Nucleus accumbens (tissue), 56 donors: Measurements from ENCODE around the gene ONECUT3.

Experiments
- DNase-seq, 56 donors: peaks; one replicate each; lab custom pipeline; 2025; lab: John Stamatoyannopoulos, UW

ONECUT3 gene

DNA sequence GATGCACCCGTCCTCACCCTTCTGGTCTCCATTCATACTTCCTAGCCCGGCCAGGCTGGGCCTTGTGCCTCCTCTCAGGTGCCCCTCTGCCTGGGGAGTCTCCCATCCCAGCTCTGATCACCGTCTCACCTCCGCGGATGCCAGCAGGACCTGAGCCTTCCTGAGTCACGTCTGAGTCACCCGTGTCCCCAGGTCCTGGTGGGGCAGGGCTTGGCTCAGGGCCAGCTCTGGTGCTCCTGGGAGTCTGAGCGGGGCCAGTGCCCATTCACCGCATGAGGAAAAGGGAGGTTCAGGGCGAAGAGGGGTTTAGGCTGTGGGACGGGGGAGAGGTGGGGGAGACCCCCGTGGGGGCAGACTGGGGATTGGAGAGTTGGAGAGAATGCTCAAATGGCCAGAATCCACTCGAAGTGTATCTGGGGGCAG lies 58.2 kb downstream of the ONECUT3 start:
- peak in 2 of 56 donors; percentile 10 to 37 for DNase-seq

DNA sequence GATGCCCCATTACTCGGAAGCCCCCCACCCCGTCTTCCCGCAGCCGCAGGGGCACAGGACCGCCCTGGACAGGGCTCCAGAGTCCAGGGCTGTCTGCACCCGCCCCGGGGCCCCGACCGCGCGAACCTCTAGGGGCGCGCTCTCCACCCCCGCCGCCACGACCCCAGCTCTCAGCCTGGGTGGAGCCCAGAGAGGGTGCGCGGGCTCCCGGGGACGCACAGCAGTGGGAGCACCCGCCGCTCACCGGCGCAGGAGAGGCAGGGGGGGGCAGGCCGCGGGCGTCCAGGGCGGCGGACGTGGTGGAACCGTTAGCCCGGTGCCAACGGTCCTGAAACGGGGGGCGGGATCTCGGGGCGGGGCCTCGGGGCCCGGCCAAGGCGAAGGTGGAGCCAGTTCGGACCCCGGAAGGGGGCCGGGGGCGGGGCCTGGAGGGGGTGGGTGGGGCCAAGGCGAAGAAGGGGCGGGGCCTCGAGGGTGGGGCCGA lies 58.7 kb downstream of the ONECUT3 start, which contains the start of gene ATP8B3:
Gene ATP8B3, minus strand, starts transcription at position 335 of the 484 bp plus-strand sequence. CDS start 540 bp downstream, outside the sequence.
- peak in 7 of 56 donors; percentile 17 to 86 (median 50) for DNase-seq

DNA sequence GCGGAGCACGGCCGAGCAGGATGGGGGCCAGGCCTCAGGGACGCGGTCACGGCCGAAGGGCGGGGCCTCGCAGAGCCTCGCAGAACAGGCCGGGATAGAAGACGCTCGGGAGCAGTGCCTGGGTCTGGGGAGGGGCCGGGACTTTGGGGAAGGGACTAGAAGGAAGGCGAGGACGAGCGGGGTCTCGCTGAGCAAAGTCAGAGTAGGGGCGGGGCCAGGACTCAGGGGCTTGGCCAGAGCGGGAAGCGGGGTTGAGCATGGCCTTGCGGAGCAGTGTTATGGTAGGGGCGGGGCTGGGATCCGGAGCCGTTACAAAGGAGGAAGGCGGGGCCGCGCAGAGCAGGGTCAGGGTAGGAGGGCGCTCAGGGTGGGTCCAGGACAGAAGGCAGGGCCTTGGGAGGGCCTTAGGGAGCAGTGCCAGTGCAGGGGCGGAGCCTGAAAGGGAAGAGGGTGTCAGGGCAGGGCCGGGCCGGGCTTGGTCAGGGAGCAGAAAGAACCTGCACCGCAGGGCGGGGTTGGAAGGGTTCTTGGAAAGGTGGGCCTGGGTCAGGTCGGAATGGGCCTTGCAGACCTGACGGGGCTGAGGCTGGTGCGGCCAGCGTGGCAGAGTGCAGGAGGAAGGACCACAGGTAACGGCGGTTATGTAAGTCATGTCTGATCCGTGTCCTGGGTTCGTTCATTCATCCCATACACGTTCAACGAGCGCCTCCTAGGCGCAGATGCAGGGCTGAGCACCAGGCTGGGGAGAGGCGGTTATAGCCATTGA lies 59.3 kb downstream of the ONECUT3 start:
- peak in 52 of 56 donors; percentile 21 to 86 (median 59) for DNase-seq

DNA sequence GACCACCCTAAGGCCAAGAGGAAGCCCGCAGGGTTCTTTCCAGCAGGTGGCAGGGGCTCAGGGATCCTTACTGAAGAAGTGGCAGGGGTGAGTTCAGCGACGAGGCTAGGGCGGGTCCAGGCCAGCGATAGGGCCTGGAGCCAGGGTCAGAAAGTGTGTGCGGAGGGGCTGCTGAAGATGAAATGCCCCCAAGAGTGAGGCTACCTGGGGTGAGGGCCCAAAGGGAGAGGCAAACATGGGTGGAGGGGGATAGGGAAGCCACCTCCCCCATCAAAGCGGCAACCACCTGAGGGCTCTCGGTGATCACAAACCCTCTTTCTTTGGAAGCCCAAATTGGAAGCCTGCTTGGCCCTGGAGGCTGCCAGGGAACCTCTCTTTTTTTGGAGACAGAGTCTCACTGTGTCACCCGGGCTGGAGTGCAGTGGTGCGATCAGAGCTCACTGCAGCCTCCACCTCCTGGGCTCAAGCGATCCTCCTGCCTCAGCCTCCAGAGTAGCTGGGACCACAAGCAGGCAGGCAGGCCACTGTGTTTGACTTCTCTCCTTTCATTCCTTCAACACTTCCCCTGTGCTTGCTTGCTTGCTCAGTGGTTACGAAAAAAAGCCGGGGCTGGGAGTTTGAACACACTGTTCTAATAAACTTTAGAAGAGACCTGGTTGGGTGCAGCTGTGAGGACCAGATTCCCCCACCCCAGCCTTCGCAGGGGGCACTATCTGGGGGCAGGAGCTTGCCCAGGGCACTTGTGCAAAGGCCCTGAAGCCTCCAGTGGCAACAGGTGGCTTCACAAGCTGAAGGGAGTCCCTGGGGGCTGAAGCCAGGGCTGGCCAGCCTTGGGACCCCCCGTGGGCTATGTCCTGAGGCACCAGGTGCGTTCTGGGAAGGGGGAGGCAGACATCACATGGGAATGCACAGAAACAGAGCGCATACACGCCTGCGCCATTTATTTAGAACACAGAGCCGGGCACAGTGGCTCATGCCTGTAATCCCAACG lies 60.2 kb downstream of the ONECUT3 start:
- DNase-seq, result no peak

DNA sequence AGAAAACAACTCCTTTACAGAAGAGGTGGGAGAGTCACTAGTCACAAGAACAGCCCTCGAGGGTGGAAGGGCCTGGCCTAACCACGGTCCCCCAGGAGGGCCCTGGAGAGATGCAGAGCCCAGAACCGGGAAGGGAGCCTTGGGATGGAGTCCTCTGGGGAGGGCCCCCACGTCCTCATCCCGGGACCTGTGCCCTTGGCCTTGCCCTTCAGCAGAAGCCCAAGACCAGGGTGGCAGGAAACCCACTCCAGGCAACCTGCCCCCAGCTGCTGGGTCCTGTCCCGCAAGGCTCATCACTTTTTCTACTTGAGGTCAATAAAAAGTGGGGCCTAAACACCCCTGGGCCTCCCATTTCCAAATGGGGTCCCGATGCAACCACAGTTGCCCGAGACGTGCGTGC lies 61.1 kb downstream of the ONECUT3 start:
- no peak for DNase-seq

DNA sequence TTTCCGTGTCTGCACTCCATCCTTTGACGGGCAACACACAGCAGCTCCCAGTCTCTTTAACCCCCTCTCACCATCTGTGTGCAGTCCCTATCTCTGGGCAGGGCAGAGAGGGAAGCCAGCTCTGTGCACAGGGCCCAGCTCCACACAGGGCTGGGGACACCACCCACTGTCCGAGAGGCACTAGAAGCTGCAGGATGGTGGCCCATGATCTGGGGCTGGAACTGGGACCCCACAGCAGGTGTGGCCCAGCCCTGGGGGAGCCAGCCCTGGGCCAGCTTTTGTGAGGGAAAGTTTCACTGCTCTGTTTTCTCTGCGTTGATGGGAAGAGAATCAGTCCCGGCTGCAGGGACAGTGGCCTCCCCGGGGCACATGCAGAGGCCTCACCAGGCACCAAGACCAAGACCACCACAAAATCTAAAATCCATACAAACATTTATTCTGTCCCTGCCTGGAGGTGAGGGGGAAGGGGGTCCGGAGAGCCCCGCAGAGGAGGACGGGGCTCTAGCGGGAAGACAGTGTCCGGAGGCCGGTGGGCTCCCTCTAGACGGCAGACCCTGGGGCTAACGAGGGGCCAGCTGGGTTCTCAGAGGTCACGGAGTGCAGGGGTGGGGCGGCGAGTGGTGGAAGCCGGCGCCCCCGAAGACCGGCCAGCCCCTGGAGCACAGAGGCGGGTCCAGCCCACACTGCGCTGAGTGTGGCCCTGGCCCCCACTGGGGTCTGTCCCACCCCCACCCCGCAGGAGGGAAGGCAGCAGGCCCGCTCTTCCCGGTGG lies 61.7 kb downstream of the ONECUT3 start:
- DNase-seq, result no peak

DNA sequence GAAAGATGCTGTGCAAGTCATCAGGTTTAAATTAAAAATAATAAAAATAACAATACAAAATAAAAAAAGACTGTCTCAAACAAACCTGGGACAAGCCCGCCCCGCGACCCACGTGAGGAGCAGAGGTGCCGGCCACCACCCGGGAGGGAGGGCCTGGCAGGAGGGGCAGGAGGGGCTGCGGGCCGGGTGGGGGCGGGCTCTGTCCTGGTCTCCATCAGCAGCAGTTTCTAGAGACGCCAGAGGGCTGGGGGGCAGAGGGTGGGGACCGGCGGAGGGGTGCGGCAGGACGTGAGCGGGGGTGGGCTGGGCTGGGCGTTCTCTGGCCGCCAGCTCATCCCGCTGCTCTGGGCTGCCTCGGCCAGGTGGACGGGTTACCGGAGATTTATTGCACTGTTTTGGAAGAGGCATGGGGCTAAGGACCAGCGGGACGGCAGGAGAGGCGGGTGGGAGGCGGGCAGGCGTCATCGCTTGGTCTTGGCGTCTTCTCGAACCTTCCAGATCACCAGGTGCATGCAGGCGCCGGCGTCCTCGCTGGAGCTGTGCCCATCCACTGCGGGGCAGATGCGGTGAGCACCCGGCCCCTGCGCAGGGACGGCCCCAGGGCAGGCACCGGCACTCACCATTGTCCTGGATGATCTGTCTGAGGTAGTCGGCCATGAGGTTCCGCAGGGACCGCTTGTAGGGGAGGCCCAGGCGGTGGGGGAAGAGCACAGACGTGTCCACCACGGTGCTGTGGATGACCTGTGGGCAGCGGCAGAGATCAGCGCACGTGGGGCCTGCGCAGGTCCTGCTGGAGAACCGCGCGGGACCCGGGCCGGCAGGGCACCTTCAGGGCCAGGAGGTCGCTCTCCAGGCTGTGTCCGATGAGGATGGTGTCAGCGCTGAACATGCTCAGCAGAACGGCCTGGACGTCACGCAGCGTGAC lies 62.6 kb downstream of the ONECUT3 start:
- DNase-seq, result no peak

DNA sequence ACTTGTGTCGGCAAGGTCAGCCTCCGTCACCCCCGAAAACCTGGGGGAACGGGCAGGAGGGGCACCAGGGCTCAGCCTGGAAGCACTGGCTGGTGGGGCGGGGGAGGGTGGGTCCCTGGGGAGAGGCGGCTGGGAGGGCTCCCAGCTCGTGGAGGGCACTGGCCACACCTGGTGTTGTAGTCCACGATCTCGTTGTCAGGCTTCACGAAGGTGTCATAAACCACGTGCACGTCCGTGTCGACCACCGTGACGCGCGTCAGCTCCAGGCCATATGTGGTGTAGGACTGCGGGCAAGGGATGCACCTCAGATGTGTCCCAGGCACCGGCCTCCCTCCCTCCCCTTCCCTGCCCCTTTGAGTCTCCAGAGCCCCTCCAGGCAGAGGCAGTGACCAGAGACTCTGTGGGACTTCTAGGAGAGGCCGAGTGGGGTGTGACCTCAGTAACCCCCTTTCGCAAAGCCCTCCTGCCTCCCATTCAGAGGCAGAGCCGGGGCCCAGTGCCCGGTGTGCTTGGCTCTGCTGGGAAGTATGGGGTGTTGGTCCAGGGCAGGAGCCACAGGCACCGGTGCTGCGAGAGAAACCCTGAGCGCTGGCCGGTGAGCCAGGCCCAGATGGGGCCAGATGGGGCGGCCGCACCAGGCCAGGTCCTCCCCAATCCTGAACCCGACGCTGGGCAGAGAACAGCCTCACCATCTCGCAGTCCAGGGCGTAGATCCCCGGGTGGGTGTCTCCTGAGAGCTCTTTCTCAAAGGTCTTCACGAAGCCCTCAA lies 63.4 kb downstream of the ONECUT3 start:
- no peak for DNase-seq

DNA sequence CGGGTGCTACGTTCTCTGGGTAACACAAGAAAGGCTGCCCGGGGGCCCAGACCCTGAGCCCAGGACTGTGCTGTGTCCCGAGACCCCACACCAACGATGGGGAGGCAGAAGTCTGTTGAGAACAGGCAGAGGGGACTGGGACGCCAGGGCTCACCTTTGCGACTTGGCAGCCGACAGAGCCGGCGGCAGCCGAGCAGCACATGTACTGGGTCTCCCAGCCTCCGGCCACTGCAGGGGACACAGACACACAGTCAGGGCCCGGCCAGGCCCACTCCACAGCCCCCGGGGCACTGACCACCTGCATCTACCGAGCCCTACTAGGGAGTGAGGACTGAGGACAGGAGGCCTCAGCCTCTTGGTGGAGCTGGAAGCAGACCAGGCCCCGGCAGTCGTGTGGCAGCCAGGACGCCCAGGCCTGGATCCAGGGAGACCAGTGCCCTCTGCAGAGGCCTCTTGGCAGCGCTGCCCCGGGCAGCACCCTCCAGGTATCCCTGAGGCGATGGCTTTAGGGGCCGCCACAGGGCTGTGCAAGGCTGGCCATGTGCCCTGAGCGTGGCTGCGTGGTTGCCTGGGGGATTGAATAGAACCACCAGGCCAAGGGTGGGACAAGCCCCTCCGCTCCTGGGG lies 64.4 kb downstream of the ONECUT3 start:
- no peak for DNase-seq

DNA sequence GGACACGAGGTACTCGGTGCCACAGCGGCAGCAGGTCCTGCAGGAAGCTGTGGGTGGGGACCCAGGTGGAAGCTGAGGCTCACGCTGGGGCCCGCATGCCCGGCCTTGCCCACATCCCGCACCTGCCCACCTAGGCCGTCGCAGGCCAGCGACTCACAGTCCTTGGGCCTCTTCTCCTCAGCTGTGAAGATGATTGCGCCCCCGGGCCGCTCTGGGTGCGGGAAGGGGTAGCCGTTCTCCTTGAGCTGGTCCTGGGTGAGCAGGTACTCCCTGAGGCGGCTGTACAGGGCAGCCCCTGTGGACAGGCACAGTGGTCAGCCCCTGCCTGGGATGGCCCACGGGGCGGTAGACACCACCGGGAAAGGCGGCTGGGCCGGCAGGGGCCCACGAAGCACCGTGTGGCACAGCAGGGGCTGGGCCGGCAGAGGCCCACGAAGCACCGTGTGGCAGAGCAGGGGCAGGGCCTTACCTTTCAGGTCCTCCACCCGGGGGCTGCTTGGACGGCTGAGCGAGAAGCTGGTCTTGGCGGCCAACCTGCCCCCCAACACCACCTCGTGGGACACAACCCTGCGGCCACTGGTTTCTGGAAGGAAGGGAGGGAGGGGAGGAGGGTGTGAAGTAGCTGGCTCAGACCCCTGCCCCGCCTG lies 65.4 kb downstream of the ONECUT3 start:
- DNase-seq, result no peak

DNA sequence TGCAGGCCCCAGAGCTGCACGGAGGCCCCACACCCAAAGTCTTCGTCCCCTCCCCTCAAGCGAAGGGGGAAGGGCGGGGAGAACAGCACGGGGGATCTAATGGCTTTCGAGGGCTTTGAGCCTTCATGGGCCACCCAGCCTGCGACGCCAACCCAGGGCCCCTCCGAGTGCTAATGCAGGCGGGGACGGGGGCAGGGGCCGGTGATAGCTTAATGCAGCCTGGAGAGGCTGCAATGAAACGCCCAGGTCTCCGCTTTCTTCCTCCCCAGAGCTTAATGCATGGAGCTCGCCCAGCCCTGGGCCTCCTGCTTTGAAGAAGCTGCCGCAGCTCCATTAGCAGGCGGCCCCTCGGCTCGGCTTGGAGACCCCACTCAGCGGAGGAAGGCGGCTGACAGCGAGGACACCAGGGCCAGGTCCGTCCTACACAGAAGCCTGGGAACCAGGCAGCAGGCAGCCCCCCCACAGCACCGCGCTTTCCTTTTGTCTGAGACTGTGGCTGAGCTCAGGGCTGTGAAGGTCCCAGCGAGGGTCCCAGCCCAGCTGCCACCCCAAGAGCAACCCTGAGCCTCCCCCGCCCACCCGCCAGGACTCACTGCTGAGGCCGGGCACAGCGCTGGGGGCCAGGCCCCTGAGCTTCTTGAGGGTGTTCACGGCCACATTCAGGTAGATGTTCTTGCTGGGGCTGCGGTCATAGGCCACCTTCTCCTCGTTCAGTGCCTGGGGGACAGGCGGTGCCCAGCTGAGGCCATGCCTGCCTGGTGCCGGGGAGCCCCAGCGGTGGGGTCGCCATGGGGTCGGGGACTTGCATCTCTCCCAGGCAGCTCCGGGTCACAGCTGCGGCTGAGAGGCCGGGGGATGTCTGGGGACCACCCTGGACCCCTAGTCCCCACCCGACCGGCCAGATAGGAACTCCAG lies 66.3 kb downstream of the ONECUT3 start:
- no peak for DNase-seq

DNA sequence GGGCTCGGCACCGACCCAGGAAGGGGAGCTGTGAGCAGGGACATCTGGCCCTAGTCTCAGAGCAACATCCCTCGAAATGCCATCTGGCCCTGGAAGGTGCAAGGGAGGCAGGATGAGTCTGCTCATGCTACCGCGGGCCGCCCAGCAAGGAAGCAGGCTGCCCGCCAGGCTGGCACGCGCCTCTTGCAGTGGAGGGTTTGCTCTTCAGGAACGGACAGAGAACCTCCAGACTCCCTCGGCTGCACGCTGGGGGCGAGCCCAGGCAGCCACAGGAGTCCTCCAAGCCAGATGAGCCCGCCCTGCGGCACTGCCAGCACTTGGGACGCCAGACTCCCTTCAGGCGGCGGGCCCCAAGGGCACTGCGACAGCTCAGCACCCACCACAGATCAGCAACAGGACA lies 68.9 kb downstream of the ONECUT3 start:
- DNase-seq, result no peak

DNA sequence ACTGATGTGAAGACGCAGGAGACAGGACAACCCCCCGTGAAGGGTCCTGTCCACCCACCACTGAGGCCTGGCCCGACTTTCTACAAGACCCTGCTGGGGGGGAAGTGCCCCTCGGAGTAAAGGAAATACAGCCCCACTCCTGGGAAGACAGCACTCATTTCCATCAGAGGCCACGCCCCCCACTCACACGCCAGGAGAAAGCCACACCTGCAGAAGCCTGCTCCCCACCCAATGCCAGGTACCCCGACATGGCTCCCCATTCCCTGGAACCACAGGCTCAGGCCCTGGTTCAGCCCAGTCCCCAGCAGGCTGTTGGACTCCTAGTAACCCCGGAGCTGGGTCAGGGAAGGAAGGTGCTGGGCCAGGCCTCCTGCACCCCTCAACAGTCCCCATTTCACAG lies 69.7 kb downstream of the ONECUT3 start:
- no peak for DNase-seq

DNA sequence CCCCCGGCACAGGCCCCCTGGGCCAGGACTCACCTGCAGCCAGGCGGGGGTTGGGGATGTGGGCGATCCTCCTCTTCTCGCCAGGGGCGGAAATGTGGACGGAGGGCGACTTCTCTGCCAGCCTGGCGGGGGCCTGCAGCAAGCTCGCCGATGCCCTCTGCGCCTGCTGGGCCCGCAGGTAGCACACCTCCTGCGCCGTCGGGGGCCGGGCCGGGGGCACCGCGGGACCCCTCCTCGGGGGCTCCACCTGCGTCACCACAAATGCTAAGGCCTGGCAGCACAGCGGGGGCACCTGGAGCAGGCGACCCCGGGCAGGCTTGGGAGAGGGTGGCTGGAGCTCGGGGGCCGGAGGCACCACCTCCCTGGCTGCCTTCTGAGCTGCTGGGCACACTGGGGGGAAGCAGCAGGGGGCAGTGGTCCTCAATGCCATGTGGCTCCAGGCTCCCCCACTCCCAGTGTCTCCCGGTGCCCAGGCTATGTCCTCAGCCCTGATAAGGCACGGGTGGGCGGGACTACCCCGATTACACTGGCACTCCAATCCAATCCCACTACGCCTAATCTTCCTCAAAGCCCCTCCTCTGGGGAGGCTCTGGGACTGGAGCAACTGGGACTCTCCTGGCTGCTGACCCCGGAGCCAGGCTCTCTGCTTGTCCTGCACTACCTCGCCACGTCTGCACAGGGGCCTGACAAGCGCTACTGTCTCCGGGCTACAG lies 70.4 kb downstream of the ONECUT3 start:
- DNase-seq, result no peak

DNA sequence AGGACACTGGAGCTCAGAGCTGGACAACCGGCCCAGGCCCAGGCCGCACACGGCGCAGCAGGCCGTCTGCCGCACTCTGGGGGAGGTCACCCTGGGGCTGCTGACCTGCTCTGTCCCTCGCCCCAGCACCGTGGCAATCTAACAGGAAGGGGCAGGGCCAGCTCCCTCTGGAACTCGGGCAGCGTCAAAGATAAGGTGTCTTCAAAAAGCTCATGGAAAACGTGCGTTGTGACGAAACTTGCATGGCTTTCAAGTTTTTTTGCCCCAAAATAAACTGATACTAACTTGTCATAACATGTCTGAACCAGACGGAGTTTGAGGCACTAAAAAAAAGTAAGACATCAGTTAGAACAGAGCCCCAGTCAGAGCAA lies 70.9 kb downstream of the ONECUT3 start:
- no peak for DNase-seq
